ENCODE results near the gene MIF4GD. TPM values are rescaled to one million over a fixed set of nuclear protein-coding genes. Genes with fewer than 3 reads are reported as not detected.

MIF4GD gene
- total RNA-seq, 1 donor from 2014 or later = 26.5 TPM

Other genes with a start within 250 kb of the MIF4GD start
- gene ATP5PD, start 224.3 kb downstream of the MIF4GD start, total RNA-seq = 232 and 360 TPM in 2 replicates
- 15.8 and 19.2 TPM in 2 replicates for gene KCTD2, start 224.0 kb downstream of the MIF4GD start, total RNA-seq
- 15.1 and 15.9 TPM in 2 replicates for gene SLC16A5, start 183.3 kb downstream of the MIF4GD start, total RNA-seq
- 8.5 and 12.3 TPM in 2 replicates for gene ARMC7, start 161.3 kb downstream of the MIF4GD start, total RNA-seq
- gene NT5C, start 139.5 kb downstream of the MIF4GD start, total RNA-seq = 139 and 140 TPM in 2 replicates
- 539 and 692 TPM in 2 replicates for gene JPT1, start 116.7 kb downstream of the MIF4GD start, total RNA-seq
- gene SUMO2, start 88.3 kb downstream of the MIF4GD start, total RNA-seq = 130 and 166 TPM in 2 replicates
- 43.2 and 57.4 TPM in 2 replicates for gene NUP85, start 65.6 kb downstream of the MIF4GD start, total RNA-seq
- gene GGA3, start 9.6 kb downstream of the MIF4GD start, total RNA-seq = 15.3 and 19.5 TPM in 2 replicates
- 91.2 and 95.6 TPM in 2 replicates for gene MRPS7, start 9.4 kb downstream of the MIF4GD start, total RNA-seq
- 10.5 and 25.7 TPM in 2 replicates for gene SLC25A19, start 18.2 kb upstream of the MIF4GD start, total RNA-seq
- 77.5 and 82.8 TPM in 2 replicates for gene GRB2, start 134.4 kb upstream of the MIF4GD start, total RNA-seq
- 22.1 and 65.3 TPM in 2 replicates for gene TMEM94, start 185.4 kb upstream of the MIF4GD start, total RNA-seq
- gene CASKIN2, start 244.3 kb upstream of the MIF4GD start, total RNA-seq = 9.5 and 12.2 TPM in 2 replicates
- gene TSEN54, start 245.3 kb upstream of the MIF4GD start, total RNA-seq = 24.0 and 41.7 TPM in 2 replicates